PC-9 (cell line): ENCODE results near the gene SLC18B1.

Experiments used
- CTCF ChIP-seq: fragments of 200-600 bp; sonication (generic); conservative IDR thresholded peaks from 2 replicates; pipeline ENCODE4 v1.6.1; 2017; ENCODE audit warnings: mixed run types, antibody characterized with exemption, mild to moderate bottlenecking, moderate library complexity
- EZH2 ChIP-seq: fragments of 200-600 bp; sonication (generic); IDR thresholded peaks from 2 replicates; pipeline ENCODE4 v1.8.0; 2017; ENCODE audit warnings: antibody characterized with exemption, low read depth

- TF ChIP-seq CTCF (no peak), EZH2 (no peak)
These were observed 5.8 kb upstream of the SLC18B1 start for GRCh38 chr6:132804251-132804650.
